ENCODE results near the gene RRP36. TPM values are rescaled to one million over a fixed set of nuclear protein-coding genes. Genes with fewer than 3 reads are reported as not detected.

The RRP36 gene
- total RNA-seq, 4 donors from 2014 or later = 41.5 to 68.5 (median 56.7) TPM

DNA sequence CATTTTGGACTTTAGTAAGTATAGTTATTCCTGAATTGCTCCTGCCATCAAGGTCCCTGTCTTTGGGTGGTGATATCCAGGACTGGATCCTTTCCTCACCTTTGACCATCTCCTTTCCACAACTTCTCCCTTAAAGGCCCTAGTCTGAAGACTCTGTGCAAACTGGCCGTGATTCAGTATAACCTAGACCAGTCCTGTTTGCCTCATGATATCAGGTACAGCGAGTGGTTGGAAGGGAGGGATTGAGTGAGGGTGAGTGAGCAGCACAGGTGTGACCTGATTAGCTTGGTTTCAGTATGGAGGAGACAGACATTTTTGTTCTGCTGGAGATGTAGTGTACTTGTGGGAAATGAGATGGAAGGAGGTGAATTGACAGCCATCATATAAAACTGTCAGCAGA lies 2.3 kb upstream of the RRP36 start:
- Histone ChIP-seq H3K36me3 (peaks cover 7 to 11% of the 10 kb centered on the region in 2 donors), H3K4me1 (peaks cover 36 to 48% of the 10 kb centered on the region in 2 donors), H3K4me3 (replicated peaks in 1 of 3) (no peak overlapping the region), H3K27me3 (no peaks in the 10 kb centered on the region), H3K9me3 (no peaks in the 10 kb centered on the region), H3K27ac (no peak overlapping the region)
- 91 to 92% methylated on average over 2 of the region's 2 CpGs for WGBS, 2 donors
- no peak for TF ChIP-seq POLR2A (IDR thresholded peaks at IDR 0.05)
- TF ChIP-seq, protein P1, sequence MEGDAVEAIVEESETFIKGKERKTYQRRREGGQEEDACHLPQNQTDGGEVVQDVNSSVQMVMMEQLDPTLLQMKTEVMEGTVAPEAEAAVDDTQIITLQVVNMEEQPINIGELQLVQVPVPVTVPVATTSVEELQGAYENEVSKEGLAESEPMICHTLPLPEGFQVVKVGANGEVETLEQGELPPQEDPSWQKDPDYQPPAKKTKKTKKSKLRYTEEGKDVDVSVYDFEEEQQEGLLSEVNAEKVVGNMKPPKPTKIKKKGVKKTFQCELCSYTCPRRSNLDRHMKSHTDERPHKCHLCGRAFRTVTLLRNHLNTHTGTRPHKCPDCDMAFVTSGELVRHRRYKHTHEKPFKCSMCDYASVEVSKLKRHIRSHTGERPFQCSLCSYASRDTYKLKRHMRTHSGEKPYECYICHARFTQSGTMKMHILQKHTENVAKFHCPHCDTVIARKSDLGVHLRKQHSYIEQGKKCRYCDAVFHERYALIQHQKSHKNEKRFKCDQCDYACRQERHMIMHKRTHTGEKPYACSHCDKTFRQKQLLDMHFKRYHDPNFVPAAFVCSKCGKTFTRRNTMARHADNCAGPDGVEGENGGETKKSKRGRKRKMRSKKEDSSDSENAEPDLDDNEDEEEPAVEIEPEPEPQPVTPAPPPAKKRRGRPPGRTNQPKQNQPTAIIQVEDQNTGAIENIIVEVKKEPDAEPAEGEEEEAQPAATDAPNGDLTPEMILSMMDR (IDR thresholded peaks at IDR 0.05) = no peak
- no peak for DNase-seq
- intact Hi-C loops (cut with DNase I) = loop anchor here (5.0 to 10.0 kb wide), 3 partner anchors 33 to 114 kb away; partner anchors contain the start of genes CUL7 and PEX6

DNA sequence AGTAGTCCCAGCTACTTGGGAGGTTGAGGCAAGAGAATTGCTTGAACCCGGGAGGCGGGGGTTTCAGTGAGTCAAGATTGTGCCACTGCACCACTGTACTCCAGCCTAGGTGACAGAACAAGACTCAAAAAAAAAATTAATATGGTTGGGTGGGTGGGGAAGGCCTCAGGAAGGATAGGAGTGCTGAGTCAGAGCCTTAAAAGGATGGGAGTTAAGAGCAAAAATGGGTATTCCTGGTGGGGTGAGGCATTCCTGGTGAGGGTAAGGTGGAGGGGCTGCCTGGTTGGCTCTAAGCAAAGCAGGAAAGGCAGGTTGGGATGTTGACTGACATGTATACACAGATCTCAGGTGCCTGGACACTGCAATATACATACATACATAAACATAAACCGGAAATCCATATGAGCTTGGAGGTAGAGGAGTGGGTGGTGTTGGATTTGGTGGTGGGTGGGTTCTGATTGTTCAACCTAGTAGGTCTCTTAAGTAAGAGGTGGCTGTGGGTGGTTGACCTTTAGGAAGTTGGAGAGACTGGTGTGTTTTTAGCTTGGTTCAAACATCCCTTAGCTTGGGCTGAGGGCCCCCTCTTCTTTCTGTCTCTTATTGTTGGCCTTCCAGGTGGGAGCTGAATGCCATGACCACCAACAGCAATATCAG lies 1.2 kb upstream of the RRP36 start:
- Histone ChIP-seq H3K9me3 (no peaks in the 10 kb centered on the region), H3K27ac (no peak overlapping the region), H3K36me3 (peaks cover 11 to 14% of the 10 kb centered on the region in 2 donors), H3K4me1 (peaks cover 27 to 42% of the 10 kb centered on the region in 2 donors), H3K27me3 (no peaks in the 10 kb centered on the region), H3K4me3 (replicated peaks in 1 of 3) (no peak overlapping the region)
- 93 to 94% methylated on average over 3 of the region's 3 CpGs for WGBS, 2 donors
- no peak for DNase-seq
- TF ChIP-seq, protein P1 (IDR thresholded peaks at IDR 0.05) = no peak
- no peak for TF ChIP-seq POLR2A (IDR thresholded peaks at IDR 0.05)
- intact Hi-C loops (cut with DNase I) = no loop called here

GRCh38 chr6:43020847-43021246 lies 576 bp upstream of the RRP36 start:
- no peak for TF ChIP-seq POLR2A (IDR thresholded peaks at IDR 0.05)
- Histone ChIP-seq H3K9me3 (no peaks in the 10 kb centered on the region), H3K27me3 (no peaks in the 10 kb centered on the region), H3K36me3 (peaks cover 16 to 18% of the 10 kb centered on the region in 2 donors), H3K4me3 (replicated peaks in 1 of 3) (peak overlapping the region; percentile 78 to 96 (median 83)), H3K27ac (peak overlapping the region; percentile 71 to 91 (median 72)), H3K4me1 (peaks cover 24 to 35% of the 10 kb centered on the region in 2 donors)
- 41 to 57% methylated on average over 3 to 5 of the region's 5 CpGs for WGBS, 2 donors
- no peak for DNase-seq
- intact Hi-C loops (cut with DNase I) = no loop called here

GRCh38 chr6:43024436-43024835 lies 3.0 kb downstream of the RRP36 start:
- DNase-seq = no peak
- no peak for TF ChIP-seq POLR2A (IDR thresholded peaks at IDR 0.05)
- TF ChIP-seq, protein P1 (IDR thresholded peaks at IDR 0.05) = no peak
- peaks cover 15 to 21% of the 10 kb centered on the region in 2 donors for H3K4me1 ChIP-seq
- H3K27me3 ChIP-seq = no peaks in the 10 kb centered on the region
- no peak overlapping the region for H3K27ac ChIP-seq
- WGBS, 2 donors = 83 to 91% methylated on average over 2 of the region's 2 CpGs
- H3K4me3 ChIP-seq (replicated peaks in 1 of 3) = no peak overlapping the region
- intact Hi-C loops (cut with DNase I) = no loop called here
- H3K36me3 ChIP-seq = peaks cover 39 to 47% of the 10 kb centered on the region in 2 donors
- no peaks in the 10 kb centered on the region for H3K9me3 ChIP-seq

GRCh38 chr6:43026365-43026764 lies 4.9 kb downstream of the RRP36 start:
- intact Hi-C loops (cut with DNase I) = no loop called here

More at GRCh38 chr6:43026365-43026764, 4.9 kb downstream of the RRP36 start:
- peaks cover 51 to 63% of the 10 kb centered on the region in 2 donors for H3K36me3 ChIP-seq
- peaks cover 7 to 13% of the 10 kb centered on the region in 2 donors for H3K4me1 ChIP-seq
- no peak overlapping the region for H3K4me3 ChIP-seq (replicated peaks in 1 of 3)
- DNase-seq = no peak
- no peaks in the 10 kb centered on the region for H3K27me3 ChIP-seq
- H3K9me3 ChIP-seq = no peaks in the 10 kb centered on the region
- WGBS, 2 donors = 94 to 95% methylated on average over 5 of the region's 5 CpGs
- TF ChIP-seq POLR2A (IDR thresholded peaks at IDR 0.05) = no peak
- TF ChIP-seq, protein P1 (IDR thresholded peaks at IDR 0.05) = no peak
- H3K27ac ChIP-seq = no peak overlapping the region

All from thyroid gland (tissue), 4 donors.